Smooth muscle cell (in vitro differentiated cells): Measurements from ENCODE around the gene RDH12. TPM values are rescaled to one million over a fixed set of nuclear protein-coding genes. Genes with fewer than 3 reads are reported as not detected.

Experiments used
- polyA plus RNA-seq: library from polyadenylated mRNA; unstranded; fragments of >200 nt; fragmentation: Nextera tagmentation; extraction: Ambion mirVana; gene quantifications from 2 replicates; pipeline ENCODE4 v1.2.1, GENCODE V29; 2016
- small RNA-seq: library from RNA; depleted of rRNA; stranded (forward); fragments of <200 nt; gene quantifications from one replicate; pipeline ENCODE3, GENCODE V24; 2014
- total RNA-seq: library from RNA; depleted of rRNA; stranded (reverse); fragments of >200 nt; gene quantifications from 2 replicates; pipeline ENCODE4 v1.2.3, GENCODE V29; 2014

The RDH12 gene
- total and polyA plus RNA-seq, 2 experiments from 2014 or later: 0.30 to 1.9 TPM

Small RNAs within 50 kb of the gene (small RNA-seq; reads per million reads assigned to genes)
- gene AL049779.3 (not detected), gene RN7SL369P (not detected), gene RNA5SP386 (not detected)

Other genes with a start within 250 kb of the RDH12 start
- 0.22 and 2.0 TPM in 2 replicates for gene TMEM229B, start 213.2 kb upstream of the RDH12 start, total RNA-seq
- gene TMEM229B, start 213.2 kb upstream of the RDH12 start, polyA plus RNA-seq: 0.49 TPM in 1 of 2 replicates, not detected in the other
- 2.6 and 12.1 TPM in 2 replicates for gene PLEKHH1, start 168.6 kb upstream of the RDH12 start, total RNA-seq
- 0.88 and 3.8 TPM in 2 replicates for gene PLEKHH1, start 168.6 kb upstream of the RDH12 start, polyA plus RNA-seq
- gene PIGH, start 101.6 kb upstream of the RDH12 start, total RNA-seq: 15.5 and 35.8 TPM in 2 replicates
- gene PIGH, start 101.6 kb upstream of the RDH12 start, polyA plus RNA-seq: 20.6 and 23.7 TPM in 2 replicates
- gene ARG2, start 82.0 kb upstream of the RDH12 start, total RNA-seq: 11.3 and 13.4 TPM in 2 replicates
- gene ARG2, start 82.0 kb upstream of the RDH12 start, polyA plus RNA-seq: 11.7 and 18.5 TPM in 2 replicates
- gene VTI1B, start 27.3 kb upstream of the RDH12 start, total RNA-seq: 32.9 and 33.0 TPM in 2 replicates
- 106 and 113 TPM in 2 replicates for gene VTI1B, start 27.3 kb upstream of the RDH12 start, polyA plus RNA-seq
- gene RDH11, start 6.1 kb upstream of the RDH12 start, total RNA-seq: 104 and 121 TPM in 2 replicates
- gene RDH11, start 6.1 kb upstream of the RDH12 start, polyA plus RNA-seq: 106 and 116 TPM in 2 replicates
- gene ZFYVE26, start 114.7 kb downstream of the RDH12 start, total RNA-seq: 22.3 and 42.7 TPM in 2 replicates
- gene ZFYVE26, start 114.7 kb downstream of the RDH12 start, polyA plus RNA-seq: 4.5 and 5.5 TPM in 2 replicates
- gene RAD51B, start 117.9 kb downstream of the RDH12 start, total RNA-seq: 5.3 and 13.4 TPM in 2 replicates
- gene RAD51B, start 117.9 kb downstream of the RDH12 start, polyA plus RNA-seq: 4.6 and 5.9 TPM in 2 replicates